Skeletal muscle tissue (tissue), 4 donors: ENCODE results near the gene PRKN. TPM values are rescaled to one million over a fixed set of nuclear protein-coding genes. Genes with fewer than 3 reads are reported as not detected.
"Not testable (repeated sequence)": the region's sequence is repeated elsewhere in the genome, so short reads cannot be mapped to it uniquely, and the experiment has no call there.

Source experiments
- H3K27ac ChIP-seq: one replicate; pipeline ENCODE4 v1.7.0; 2013; ENCODE audit warnings: mild to moderate bottlenecking, low read depth, low read length, inconsistent platforms
- H3K27me3 ChIP-seq, 3 donors: one replicate each; pipeline ENCODE4 v1.7.0; 2013; ENCODE audit warnings: low read length in 3 of 3; ENCODE audit not compliant: control insufficient read depth in 3 of 3, insufficient read depth in 3 of 3
- H3K36me3 ChIP-seq, 3 donors: one replicate each; pipeline ENCODE4 v1.7.0; 2013; ENCODE audit warnings: low read length in 3 of 3; ENCODE audit not compliant: control insufficient read depth in 3 of 3, insufficient read depth in 3 of 3
- H3K4me1 ChIP-seq, 3 donors: one replicate each; pipeline ENCODE4 v1.7.0; 2013; ENCODE audit warnings: low read length in 3 of 3, mild to moderate bottlenecking in 3 of 3; ENCODE audit not compliant: control insufficient read depth in 3 of 3, insufficient read depth in 3 of 3
- H3K4me3 ChIP-seq, 3 donors: one replicate each; pipeline ENCODE4 v1.7.0; 2013; ENCODE audit warnings: low read length in 3 of 3
- H3K9ac ChIP-seq, 3 donors: one replicate each; pipeline ENCODE4 v1.7.0; 2013; ENCODE audit warnings: low read length in 3 of 3, mild to moderate bottlenecking in 3 of 3, moderate library complexity in 2 of 3, low read depth in 1 of 3
- H3K9me3 ChIP-seq, 3 donors: one replicate each; pipeline ENCODE4 v1.7.0; 2013; ENCODE audit warnings: low read length in 3 of 3; ENCODE audit not compliant: control insufficient read depth in 3 of 3
- total RNA-seq: library from RNA; depleted of rRNA; stranded (reverse); fragments of >200 nt; gene quantifications from one replicate; pipeline ENCODE4 v1.2.3, GENCODE V29; 2014
- donor health status: Osteomylitis.

PRKN gene
- total RNA-seq, 1 donor from 2014 or later, result 16.7 TPM

DNA sequence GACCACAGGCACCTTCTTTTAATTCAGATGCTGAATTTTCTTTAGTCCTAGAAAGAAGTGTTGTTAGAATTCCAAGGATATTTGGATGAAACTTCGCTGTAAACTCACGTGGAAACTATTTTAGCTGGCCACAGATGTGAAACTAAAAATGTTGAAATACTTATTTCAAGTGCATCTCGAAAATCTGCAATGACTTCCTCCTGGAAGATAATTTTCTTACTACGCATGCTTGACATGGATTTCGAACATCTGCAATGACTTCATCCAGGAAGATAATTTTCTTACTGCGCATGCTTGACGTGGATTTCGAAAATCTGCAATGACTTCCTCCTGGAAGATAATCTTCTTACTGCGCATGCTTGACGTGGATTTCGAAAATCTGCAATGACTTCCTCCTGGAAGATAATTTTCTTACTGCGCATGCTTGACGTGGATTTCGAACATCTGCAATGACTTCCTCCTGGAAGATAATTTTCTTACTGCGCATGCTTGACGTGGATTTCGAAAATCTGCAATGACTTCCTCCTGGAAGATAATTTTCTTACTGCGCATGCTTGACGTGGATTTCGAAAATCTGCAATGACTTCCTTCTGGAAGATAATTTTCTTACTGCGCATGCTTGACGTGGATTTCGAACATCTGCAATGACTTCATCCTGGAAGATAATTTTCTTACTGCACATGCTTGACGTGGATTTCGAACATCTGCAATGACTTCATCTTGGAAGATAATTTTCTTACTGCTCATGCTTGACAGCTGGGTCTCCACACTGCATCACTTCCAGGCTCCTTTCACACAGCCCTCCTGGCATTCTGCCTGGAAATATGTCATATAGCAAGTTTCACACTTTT, 336.4 kb downstream of the PRKN start:
- peaks cover 4 to 14% (median 6%) of the 10 kb centered on the region in 3 donors for H3K4me1 ChIP-seq
- H3K9ac ChIP-seq, H3K4me3 ChIP-seq, H3K27ac ChIP-seq, H3K9me3 ChIP-seq, H3K27me3 ChIP-seq, H3K36me3 ChIP-seq: not testable (repeated sequence)

GRCh38 chr6:162389343-162390085, 338.1 kb downstream of the PRKN start:
- H3K27me3 ChIP-seq, result no peaks in the 10 kb centered on the region
- no peaks in the 10 kb centered on the region for H3K9me3 ChIP-seq
- H3K4me3 ChIP-seq, result no peak overlapping the region
- no peak overlapping the region for H3K9ac ChIP-seq
- no peak overlapping the region for H3K27ac ChIP-seq
- peaks cover 4 to 14% (median 8%) of the 10 kb centered on the region in 3 donors for H3K4me1 ChIP-seq
- H3K36me3 ChIP-seq, result no peaks in the 10 kb centered on the region

DNA sequence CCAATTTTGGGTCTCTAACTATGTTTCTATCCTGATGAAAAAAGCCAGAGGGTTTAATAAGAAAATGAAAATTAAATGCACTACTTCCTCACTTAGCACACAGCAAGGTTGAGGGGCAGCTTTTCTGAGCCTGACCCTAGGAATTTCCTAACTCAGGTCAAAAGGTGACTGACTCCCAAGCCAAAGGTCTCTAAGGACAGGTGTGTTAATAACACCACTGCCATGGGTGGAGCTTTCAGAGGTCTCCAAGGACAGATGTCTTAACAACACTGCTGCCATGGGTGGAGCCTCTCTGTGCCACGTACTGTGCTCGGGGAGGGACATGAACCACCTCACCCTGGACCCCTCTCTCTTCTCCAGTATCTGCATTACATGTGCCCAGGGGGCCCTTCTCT, 339.2 kb downstream of the PRKN start:
- Histone ChIP-seq H3K27ac (peak overlapping the region; percentile 14), H3K9me3 (no peaks in the 10 kb centered on the region), H3K4me3 (no peak overlapping the region)

GRCh38 chr6:162387718-162388382, 339.7 kb downstream of the PRKN start:
- Histone ChIP-seq H3K4me1 (peaks cover 4 to 14% (median 8%) of the 10 kb centered on the region in 3 donors), H3K9ac (peak overlapping the region in 2 of 3 donors; percentile 11 to 26), H3K9me3 (no peaks in the 10 kb centered on the region), H3K27ac (peak overlapping the region; percentile 14), H3K4me3 (peak overlapping the region in 1 of 3 donors; percentile 45), H3K36me3 (no peaks in the 10 kb centered on the region), H3K27me3 (no peaks in the 10 kb centered on the region)

More for the DNA sequence above, 339.2 kb downstream of the PRKN start:
- H3K36me3 ChIP-seq, result no peaks in the 10 kb centered on the region
- H3K9ac ChIP-seq, result peak overlapping the region in 1 of 3 donors; percentile 11
- H3K4me1 ChIP-seq, result peaks cover 4 to 14% (median 8%) of the 10 kb centered on the region in 3 donors
- no peaks in the 10 kb centered on the region for H3K27me3 ChIP-seq

DNA sequence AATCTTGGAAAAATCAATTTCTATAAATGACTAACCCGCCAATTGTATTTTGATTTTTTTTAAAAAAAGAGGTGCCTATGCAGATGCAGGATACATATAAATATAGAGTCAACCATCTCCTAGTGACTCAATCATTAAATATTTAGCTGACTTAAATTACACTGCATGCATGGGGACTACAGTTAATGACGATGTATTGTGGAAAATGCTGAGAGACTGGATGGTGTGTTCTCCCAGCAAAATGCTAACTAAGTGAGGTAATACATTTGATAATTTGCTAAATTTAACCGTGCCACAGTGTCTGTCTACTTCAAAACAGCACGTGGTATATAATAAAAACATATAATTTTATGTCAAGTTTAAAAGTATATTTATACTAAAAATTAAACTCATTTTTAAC, 341.6 kb downstream of the PRKN start:
- H3K27me3 ChIP-seq, result no peaks in the 10 kb centered on the region
- no peak overlapping the region for H3K4me3 ChIP-seq
- H3K9ac ChIP-seq, result no peak overlapping the region
- H3K27ac ChIP-seq, result no peak overlapping the region
- no peaks in the 10 kb centered on the region for H3K9me3 ChIP-seq
- H3K4me1 ChIP-seq, result peaks cover 4 to 14% (median 8%) of the 10 kb centered on the region in 3 donors
- no peaks in the 10 kb centered on the region for H3K36me3 ChIP-seq

DNA sequence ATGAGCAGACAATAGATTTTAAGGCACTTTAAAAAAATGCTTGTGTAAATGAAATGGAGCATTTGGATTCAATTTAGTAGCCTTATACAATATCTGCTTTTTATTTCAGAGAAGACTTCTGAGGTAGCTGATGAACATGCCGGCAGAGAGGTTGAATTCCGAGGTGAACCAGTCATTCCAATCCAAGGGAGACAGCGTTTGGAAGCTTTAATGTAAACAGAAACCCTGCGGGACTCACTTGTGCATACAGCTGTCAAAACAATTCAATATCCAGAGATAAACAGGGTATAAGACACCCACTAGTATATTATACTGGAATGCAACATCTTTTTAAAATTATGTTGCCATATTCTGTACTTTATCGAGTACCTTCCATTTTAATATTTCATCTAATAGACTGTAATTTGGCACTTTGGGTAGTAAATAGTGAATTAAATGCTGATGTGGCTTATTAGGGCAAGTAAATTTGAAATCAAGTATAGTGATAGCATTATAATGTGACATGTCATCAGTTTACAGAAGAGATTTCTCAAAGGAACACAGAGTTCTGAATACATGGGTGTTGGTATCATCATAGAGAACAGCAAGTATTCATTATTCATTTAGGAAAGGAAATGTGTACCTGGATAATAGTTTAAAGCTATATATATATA, 347.7 kb downstream of the PRKN start:
- Histone ChIP-seq H3K9me3 (no peaks in the 10 kb centered on the region), H3K27me3 (no peaks in the 10 kb centered on the region), H3K36me3 (no peaks in the 10 kb centered on the region), H3K4me1 (no peaks in the 10 kb centered on the region), H3K4me3 (no peak overlapping the region), H3K9ac (no peak overlapping the region), H3K27ac (no peak overlapping the region)

DNA sequence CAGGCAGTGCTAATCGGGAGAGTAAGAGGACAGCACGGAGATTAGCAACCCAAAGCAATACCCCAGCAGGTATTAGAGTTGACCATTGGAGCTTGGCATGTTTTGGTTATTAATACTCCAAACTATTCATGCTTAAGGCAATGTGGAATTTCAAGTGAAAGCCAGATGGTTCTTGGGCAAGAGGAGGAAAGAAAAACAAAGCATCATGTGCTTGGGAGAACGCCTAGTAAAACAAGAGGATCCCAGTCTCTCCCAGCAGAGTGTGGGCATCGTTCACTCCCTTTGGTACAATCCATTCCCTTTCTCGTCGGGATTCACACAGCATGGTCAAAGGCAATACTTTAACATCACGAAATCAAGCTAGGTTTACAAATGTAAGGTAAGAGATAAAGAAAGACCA, 349.8 kb downstream of the PRKN start:
- no peak overlapping the region for H3K4me3 ChIP-seq
- H3K4me1 ChIP-seq, result no peaks in the 10 kb centered on the region
- H3K27ac ChIP-seq, result no peak overlapping the region
- H3K9ac ChIP-seq, result no peak overlapping the region
- H3K9me3 ChIP-seq, result no peaks in the 10 kb centered on the region
- H3K27me3 ChIP-seq, result no peaks in the 10 kb centered on the region
- H3K36me3 ChIP-seq, result no peaks in the 10 kb centered on the region

- H3K9ac ChIP-seq, result no peak overlapping the region
- H3K27me3 ChIP-seq, result no peaks in the 10 kb centered on the region
- H3K4me3 ChIP-seq, result no peak overlapping the region
- H3K4me1 ChIP-seq, result no peaks in the 10 kb centered on the region
- H3K9me3 ChIP-seq, result no peaks in the 10 kb centered on the region
- no peak overlapping the region for H3K27ac ChIP-seq
- no peaks in the 10 kb centered on the region for H3K36me3 ChIP-seq
Measured at GRCh38 chr6:162373868-162374267, 353.7 kb downstream of the PRKN start.

DNA sequence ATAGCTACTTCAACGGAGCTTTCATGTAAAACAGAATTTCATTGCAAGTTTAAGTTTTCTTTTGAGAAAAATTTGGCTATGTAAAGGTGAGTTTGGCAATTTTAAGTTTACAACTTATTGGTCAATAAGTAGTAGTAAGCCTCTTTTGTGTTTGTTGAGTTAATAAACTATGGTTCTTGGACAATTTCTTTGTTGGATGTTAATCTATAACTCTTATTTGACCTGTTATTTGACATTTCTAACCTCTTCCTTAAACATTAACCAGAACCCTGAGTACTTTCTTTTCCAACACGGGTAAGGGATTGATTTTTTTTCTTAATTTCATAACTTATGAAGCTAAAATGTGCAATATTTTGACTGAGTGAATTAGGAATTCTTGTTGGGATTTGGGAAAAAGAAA, 354.4 kb downstream of the PRKN start:
- no peaks in the 10 kb centered on the region for H3K4me1 ChIP-seq
- H3K9ac ChIP-seq, result no peak overlapping the region
- no peaks in the 10 kb centered on the region for H3K27me3 ChIP-seq
- no peaks in the 10 kb centered on the region for H3K36me3 ChIP-seq
- no peak overlapping the region for H3K4me3 ChIP-seq
- H3K9me3 ChIP-seq, result no peaks in the 10 kb centered on the region
- H3K27ac ChIP-seq, result no peak overlapping the region
